Renal pelvis (tissue), 4 donors: Measurements from ENCODE around the gene MXI1. TPM values are rescaled to one million over a fixed set of nuclear protein-coding genes. Genes with fewer than 3 reads are reported as not detected.
A peak's percentile ranks its signal among the peaks of the same experiment; 100 is the strongest.
"Not testable (repeated sequence)": the region's sequence is repeated elsewhere in the genome, so short reads cannot be mapped to it uniquely, and the experiment has no call there.

Source experiments
- DNase-seq: peaks from one replicate; pipeline ENCODE4 v3.0.0-alpha.2; 2013
- polyA plus RNA-seq, 3 donors: library from polyadenylated mRNA; unstranded; fragments of 120-200 nt; gene quantifications; one replicate each; pipeline ENCODE4 v1.2.1, GENCODE V29; 2013; ENCODE audit not compliant: insufficient read length in 3 of 3

MXI1 gene
- polyA plus RNA-seq, 3 donors: 40.0 to 47.7 (median 42.9) TPM

DNA sequence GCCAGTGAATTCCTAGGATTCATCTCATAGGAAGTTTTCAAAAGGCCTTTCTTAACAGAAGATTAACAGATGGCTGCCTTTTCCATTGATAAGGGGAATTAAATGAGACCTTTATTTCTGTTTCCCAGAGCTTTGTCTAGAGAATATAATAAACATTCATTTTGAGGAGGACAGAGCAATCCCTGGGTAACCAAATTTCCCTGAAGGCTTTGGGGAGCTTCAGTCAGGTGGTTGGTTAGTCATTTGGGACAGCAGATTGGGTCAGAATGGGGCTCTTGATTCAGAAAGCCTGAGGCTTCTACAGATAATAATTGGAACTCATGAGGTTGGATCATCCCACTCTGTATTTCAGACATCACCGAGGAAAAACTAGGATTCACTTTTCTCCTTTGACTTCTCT lies 21.8 kb downstream of the MXI1 start:
- DNase-seq: no peak

DNA sequence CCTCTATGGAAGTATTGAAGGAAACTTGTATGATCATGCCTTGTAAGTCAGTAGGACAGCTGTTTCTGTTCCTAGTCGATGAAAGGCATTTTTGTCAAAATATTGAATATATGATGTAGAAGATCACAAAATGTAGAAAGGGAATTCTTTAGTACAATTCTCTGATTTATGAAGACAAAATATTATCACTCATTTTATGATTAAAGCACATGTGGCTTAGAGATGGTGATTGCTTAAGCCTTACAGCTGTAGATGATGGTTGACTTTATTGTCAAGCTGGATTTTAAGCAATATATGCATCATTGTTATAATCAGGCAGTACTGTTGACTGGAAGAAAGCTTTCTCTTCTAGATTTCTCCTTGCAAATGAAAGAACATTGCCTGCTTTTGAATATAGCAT lies 26.4 kb downstream of the MXI1 start:
- no peak for DNase-seq

DNA sequence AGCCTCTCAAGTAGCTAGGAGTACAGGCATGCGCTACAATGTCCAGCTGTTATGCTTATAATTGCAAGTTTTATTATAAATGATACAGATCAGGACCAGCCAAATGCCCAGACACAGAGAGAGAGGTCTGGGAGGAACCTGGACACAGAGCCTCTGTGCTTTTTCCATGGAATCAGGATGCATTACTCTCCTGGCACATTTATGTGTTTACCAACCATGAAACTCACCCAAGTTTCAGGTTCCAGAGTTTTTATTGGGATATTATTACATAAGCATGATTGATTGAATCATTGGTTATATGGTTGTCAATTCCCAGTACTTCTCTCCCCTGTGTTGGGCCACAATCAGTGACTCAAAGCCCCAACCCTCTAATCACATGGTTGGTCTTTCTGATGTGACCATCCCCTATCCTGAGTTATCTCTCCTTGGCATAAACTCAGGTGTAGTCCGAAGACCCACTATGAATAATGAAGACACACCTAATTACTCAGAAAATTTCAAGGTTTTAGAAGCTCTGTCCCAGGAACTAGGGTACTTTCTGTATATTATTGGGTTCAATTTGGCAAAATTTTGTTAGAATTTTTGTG lies 30.6 kb downstream of the MXI1 start:
- no peak for DNase-seq

DNA sequence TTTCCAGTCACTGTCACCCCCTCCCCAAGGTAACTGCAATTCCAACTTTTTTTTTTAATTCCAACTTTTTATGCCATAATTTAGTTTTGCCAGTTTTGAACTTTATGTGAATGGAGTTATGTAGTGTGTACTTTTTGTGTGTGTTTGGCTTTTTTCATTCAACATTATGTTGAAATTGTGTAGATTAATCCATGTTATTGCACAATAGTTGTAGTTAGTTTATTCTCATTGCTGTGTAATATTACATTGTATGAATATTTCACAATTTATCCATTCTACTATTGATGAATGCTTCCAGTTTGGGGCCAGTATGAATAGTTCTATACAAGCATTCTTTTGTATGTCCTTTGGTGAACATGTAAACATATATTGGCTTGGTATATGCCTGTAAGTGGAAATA lies 32.5 kb downstream of the MXI1 start:
- DNase-seq: no peak

DNA sequence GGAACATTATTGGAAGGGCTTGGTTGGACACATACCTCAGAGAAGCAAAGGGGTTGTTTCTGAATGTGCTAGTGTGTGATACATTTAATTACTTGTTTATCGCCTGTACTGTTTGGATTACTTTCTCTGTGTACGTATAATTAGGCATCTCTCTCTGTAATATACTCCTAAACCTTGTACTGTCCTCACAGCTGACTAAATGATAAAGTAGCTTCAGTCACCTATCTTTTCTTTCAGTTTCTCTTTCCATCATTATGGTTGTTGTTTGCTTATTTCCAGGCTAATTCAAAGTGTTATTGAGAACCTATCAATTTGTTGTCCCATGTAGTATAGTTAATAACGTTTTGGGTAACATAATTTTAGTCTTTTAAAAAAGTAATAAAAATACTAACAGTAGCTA lies 34.0 kb downstream of the MXI1 start:
- DNase-seq: no peak

DNA sequence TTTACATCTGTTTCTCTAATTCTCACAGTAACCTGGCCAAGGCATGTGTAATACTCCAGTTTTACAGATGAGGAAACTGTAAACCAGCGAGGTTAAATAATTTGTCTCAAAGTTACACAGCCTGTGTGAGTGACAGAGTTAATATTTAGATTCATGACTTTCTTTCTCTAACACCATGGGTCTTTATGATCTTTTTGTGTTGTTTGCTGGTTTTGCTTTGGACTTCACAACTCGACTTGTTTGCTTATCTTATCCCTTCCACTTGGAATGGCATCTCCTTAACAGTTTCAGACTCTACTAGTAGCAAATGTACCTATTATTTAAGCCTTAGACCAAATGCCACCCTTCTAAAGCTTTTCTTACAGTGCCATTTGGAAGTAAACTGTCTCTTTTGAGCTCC lies 34.4 kb downstream of the MXI1 start:
- no peak for DNase-seq

DNA sequence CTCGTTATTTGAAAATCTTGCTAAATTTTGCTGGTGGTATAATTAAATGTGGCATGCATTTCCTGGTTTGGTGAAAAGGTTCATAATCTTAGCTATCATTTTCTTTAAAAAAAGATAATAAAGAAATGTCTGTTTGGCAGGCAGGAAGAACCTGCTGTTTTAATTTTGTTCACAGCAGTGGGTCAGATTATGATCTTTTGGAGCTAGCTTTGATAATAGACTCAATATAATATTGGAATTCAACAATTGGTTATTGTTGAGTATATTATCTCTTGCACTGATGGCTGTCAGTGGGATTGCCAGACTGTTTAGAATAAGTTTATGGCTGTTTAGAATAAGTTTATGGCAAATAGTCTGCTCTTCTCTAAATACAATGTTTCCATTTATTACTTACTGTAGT lies 35.1 kb downstream of the MXI1 start:
- no peak for DNase-seq

DNA sequence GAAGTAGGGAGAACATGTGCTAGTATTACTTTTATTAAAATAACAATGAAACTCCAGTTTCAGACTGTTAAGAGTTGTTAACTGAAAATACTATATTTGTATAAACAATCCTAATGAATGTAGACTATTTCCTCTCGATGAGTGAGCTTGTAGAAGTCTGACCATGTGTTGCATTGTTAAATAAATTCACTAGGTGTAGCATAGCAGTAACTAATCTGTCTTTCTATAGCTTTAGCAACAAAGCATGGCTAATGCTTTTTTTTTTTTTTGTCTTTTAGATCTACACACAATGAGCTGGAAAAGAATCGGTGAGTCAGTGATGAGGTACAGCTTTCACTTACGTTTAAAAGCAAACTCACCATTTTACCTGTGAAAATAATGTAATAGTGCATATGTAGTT lies 37.1 kb downstream of the MXI1 start:
- DNase-seq: no peak

DNA sequence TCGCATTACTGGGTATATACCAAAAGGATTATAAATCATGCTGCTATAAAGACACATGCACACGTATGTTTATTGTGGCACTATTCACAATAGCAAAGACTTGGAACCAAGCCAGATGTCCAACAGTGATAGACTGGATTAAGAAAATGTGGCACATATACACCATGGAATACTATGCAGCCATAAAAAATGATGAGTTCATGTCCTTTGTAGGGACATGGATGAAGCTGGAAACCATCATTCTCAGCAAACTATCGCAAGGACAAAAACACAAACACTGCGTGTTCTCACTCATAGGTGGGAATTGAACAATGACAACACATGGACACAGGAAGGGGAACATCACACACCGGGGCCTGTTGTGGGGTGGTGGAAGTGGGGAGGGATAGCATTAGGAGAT lies 40.4 kb downstream of the MXI1 start:
- DNase-seq: not testable (repeated sequence)

DNA sequence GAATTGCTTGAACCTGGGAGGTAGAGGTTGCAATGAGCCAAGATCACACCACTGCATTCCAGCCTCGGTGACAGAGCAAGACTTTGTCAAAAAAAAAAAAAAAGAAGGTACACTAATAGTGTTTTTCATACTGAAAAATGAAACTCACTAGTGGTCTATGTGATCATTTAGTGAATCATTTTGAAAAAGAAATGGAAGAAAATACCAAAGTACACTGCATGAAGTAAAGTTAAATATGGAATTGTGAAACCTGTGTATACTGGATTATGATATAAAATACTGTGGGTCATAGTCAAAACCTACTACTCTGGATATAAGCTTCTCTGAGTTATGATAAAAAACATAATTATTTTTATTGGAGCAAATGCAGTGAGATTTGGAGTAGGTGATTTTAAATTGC lies 42.1 kb downstream of the MXI1 start:
- DNase-seq: not testable (repeated sequence)

DNA sequence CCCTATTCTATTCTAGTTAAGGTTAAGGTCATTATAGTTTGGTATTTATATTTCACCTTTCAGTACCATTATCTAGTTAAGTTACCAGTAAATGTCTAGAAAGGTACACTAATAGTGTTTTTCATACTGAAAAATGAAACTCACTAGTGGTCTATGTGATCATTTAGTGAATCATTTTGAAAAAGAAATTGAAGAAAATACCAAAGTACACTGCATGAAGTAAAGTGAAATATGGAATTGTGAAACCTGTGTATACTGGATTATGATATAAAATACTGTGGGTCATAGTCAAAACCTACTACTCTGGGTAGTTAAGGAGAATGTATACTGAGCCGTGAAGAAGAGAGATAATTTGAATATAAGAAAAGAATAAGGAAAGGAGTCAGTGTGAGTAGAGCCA lies 44.0 kb downstream of the MXI1 start:
- DNase-seq: not testable (repeated sequence)

DNA sequence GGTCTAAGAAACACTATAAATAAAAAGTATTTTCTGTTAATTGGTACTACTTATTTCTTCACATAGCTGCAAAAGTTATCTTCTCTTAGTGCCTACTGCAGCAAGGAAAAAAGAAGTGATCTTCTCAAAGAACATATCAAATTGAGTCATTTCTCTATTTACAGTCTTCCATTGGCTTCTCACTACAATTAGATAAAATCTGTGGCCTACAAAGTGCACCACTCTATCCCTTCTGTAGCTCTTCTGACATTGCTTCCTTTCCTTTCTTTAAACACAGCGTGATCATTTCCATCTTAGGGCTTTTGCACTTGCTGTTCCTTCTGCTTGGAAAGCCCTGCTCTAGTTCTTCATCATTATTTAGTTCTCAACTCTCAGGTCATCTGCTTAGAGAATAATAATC lies 44.7 kb downstream of the MXI1 start:
- no peak for DNase-seq

DNA sequence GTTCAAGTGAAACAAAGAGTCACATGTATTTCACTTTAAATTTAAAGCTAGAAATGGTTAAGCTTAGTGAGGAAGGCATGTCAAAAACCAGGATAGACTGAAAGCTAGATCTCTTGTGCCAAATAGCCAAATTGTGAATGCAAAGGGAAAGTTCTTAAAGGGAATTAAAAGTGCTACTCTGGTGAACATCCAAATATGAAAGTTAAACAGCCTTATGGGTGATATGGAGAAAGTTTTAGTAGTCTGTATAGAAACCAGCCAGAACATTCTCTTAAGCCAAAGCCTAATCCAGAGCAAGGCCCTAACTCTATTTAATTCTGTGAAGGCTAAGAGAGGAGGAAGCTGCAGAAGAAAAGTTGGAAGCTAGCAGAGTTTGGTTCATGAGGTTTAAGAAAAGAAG lies 47.1 kb downstream of the MXI1 start:
- no peak for DNase-seq

DNA sequence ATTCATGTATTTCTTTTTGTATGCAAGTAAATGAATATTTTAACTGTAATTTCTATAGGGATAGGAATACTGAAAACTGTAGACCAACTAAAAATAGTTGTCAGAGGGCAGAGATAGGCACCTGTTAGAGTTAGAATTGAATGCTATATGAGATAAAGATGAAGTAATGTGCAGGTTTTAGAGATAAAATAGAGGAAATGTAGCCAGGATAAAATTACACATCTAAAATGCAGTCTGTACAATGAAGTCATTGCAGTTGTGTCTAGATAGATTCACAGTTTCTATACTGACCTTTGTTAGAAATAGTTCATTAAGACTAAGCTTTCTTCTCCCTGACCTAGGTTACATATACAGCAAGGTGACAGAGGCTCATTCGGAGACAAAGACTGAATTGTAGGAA lies 51.1 kb downstream of the MXI1 start:
- no peak for DNase-seq

DNA sequence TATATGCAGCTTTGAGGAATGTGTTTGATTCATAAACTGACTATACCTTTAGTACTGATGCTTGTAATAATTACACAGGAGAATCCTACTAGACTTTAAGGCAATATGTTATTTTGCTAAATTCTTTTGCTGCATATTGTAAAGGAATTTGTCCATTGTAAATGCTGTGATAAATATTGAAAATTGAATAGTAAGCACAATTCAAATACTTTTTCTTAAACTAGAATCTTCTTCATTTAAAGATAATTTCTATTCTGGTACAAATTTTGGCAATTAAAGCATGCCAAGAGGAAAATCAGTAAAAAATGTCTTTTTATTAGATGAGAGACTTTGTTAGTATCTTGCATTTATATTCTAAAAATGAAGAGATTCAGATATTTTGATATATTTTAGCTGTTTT lies 51.9 kb downstream of the MXI1 start:
- no peak for DNase-seq

DNA sequence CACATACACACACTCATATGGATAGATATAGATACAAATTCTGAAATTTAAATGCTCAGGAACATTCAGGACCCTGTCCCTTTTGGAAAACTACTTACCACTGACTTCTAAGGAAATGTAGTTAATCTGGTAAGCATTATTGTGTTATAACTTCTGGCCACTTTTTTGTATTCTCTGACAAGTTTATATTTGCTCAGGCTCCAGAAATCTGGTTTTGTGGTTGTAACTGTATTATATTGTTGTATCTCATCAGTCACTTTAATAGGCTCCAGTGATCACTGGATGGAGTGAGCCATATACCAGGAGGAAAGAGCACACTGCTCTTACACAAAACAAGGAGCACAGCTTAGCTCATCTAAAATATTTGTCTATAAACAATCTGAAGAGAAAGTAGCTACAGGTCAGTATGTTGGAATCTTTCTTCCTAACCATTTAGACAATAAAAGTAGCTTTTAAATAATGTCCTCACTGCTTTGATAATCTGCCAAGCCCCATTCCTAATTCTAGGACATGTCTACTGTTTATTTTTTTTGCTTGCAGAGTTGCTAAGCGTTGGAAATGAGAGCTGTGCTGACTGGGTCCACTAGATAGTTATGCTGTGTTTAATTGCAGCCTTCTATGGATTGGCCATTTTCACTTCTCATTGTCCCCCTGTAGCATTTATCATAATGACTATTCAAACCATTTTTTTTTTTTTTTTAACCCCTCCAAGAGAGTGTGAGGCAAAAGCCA lies 53.5 kb downstream of the MXI1 start:
- peak; percentile 22 for DNase-seq

DNA sequence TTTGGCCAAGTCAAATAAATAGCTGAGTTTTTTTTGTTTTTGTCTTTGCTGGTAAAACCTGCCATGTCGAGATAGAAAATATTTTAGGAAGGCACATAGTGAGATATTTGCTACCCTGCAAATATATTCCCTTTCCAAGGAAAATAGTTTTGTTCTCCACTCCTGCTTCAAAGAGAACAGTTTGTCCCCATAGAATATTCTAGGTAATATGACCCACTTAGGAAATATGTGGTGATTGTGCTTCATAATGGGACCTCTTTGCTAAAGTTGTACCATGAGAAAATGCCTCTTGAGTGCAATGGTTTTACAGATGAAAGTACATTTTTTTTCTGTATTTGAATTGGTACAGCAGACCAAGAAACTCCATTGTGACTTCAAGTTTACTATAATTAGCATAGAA lies 55.8 kb downstream of the MXI1 start:
- no peak for DNase-seq

DNA sequence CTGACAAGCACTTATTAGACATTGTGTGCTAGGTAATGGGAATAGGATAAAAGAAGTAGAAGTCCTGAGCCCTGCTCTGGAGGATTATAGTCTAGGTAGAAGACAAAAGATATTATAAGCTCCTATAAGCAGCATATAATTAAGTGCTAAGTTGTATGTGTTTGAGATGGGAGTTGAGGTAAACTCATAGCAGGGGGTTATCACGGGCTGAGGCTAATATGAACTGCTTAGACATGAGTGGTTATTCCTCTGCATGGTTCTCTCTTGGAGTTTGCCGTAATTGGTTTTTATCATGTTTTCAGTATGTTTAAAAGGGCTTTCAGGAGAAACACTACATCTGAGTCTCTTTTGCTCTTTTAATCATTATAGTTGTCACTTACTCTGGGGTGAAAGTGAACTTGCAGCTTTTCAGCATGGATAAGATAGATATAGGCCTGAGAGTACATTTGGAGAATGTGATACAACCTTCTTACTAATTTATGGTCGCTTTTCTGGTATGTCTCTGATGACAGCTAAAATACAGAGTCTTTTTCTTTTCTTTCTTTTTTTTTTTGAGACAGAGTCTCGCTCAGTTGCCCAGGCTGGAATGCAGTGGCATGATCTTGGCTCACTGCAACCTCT lies 58.3 kb downstream of the MXI1 start:
- no peak for DNase-seq

DNA sequence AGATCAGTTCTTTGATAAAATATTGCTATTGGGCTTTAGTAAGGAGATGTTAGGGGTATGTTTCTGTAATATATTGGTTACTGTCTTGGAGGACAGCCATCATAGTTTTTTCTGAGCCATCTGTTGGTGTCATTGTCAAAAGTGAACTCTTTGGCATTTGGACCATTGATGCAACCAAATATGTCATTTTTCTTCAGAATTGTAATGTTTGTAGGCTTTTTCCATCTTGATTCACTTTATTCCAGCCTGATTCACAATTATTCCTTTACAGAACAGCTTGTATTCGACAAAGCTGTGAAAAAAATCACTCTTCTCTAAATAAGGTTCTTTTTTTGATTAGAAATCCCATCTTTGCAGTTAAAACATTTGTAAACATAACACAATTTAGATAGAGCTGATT lies 59.9 kb downstream of the MXI1 start:
- DNase-seq: no peak

DNA sequence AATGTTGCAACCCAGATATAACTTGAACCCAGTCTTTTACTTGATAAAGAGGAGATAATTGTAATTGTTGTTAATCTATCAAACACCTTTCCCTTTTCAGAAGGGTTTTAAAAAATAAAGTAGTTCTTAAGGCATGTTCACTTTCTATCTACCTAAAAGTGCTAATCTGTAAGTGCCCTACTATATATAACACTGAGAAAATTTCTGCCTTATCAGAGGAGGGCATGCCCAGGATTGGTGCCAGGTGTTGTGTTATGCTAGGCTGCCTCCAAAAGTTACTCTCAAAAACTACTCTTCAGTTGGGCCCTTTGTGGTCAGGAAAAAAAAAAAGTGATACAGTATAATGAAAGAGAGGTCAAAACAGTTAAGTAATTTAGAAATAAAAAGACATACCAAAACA lies 61.0 kb downstream of the MXI1 start:
- DNase-seq: no peak

DNA sequence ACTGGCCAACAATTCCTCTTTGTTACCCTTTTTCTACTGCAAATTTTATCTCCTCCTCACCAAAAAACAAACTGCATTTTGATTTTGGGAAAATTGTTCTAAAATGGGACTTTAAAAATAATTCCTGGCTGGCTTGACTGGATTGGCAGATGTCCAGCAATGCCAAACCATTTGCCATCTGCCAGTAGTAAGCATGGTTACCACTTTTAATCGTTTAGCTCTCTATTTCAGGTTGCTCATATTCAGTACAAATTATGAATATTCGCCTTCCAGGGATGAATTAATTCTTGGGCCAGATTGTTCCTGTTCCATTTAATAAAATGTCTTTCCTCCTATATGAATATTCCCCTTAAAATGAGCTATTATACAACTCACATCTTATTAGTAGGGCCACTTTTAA lies 61.6 kb downstream of the MXI1 start:
- DNase-seq: no peak

DNA sequence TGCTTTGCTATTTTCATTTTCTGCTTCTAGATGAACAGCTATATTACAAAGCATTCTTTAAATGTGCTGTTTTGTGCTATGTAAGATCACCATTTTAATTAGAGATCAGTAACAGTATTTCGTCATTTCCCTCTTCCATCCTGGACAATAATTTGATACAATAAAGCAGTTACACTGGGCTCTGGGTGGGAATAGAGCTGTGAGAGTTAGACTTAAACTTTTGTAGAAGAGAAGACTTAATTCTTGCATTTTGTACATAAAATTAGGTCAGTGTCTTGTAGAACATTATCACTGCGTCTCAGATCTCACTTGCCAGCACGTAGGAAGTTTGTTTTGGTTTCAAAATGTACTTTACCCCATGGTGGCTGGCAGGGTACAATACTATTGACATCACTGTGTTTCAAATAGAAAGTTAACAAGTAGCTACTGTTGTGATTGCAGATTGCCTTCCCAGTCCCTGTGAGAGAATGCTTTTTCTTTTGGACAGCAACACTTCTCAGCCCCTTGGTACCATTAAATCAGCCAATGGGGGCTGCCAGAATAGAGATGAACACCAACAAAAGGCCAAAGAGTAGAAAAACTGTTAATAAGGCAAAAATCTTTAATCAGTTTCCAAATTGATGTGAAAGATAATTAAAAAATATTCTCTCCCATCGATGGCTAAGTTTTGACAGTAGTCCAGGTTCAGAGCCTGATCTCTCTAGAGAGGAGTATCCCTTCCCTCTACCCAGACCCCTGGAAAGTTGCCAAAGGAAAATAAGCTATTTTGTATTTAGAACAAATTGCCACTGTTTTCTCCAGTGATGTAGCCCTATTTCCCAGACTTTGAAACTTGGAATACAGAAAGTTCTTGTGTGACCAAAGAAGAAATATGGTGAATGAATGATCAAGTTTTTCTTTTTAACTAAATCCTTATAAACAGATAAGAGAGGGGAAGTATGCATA lies 62.2 kb downstream of the MXI1 start:
- no peak for DNase-seq

DNA sequence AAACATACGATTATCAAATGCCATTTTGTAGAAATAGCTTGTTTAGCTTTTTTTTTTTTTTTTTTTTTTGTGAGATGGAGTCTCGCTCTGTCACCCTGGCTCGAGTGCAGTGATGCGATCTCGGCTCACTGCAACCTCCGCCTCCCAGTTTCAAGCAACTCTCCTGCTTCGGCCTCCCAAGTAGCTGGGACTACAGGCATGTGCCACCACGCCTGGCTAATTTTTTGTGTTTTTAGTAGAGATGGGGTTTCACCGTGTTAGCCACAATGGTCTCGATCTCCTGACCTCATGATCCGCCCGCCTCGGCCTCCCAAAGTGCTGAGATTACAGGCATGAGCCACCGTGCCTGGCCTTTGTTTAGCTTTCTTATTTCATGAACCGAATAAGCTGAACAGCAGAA lies 65.6 kb downstream of the MXI1 start:
- DNase-seq: not testable (repeated sequence)
